Endothelial cell of umbilical vein (primary cell): ENCODE data around the gene GLI2. TPM values are rescaled to one million over a fixed set of nuclear protein-coding genes. Genes with fewer than 3 reads are reported as not detected.

Experiments used
- BruUV-seq: library from RNA; stranded (reverse); fragments of 400-500 nt; replicated peaks from 2 replicates; lab custom pipeline; 2021; lab: Mats Ljungman, UMichigan
- CTCF ChIA-PET: fragments of 300-600, 350-600 bp; sonication (Branson Sonifier 250); formaldehyde crosslinking; loops from one replicate; lab custom pipeline; 2021; ENCODE audit warnings: antibody characterized with exemption, inconsistent platforms; lab: Charles Lee
- POLR2A ChIA-PET: fragments of 300-600, 350-600 bp; sonication (Branson Sonifier 250); formaldehyde crosslinking; loops from one replicate; lab custom pipeline; 2021; ENCODE audit warnings: antibody characterized with exemption, inconsistent platforms; lab: Charles Lee
- DNase-seq: peaks from one replicate; pipeline ENCODE4 v3.0.0-alpha.2; 2011; ENCODE audit warnings: low read depth, low spot score
- FAIRE-seq: peaks from 2 replicates; lab custom pipeline; 2011; peaks lifted over from hg19 to GRCh38; lab: Jason Lieb, UNC
- H2AFZ ChIP-seq: 2 replicates; pipeline ENCODE4 v1.6.0; 2012; ENCODE audit warnings: low read depth, low read length, control low read depth, inconsistent platforms
- H3K27ac ChIP-seq: 2 replicates; pipeline ENCODE4 v1.5.1; 2011; ENCODE audit warnings: low read depth, mild to moderate bottlenecking, control low read depth, low read length, moderate library complexity; ENCODE audit not compliant: insufficient read depth
- H3K27me3 ChIP-seq, 2 experiments: 2 replicates each; pipeline versions ENCODE4 v1.6.0 to v1.6.1; 2011; ENCODE audit warnings: low read length in 2 of 2, mixed read lengths in 1 of 2; ENCODE audit not compliant: control insufficient read depth in 2 of 2, insufficient read depth in 2 of 2
- H3K36me3 ChIP-seq, 2 experiments: 2 replicates in 1 of 2; 3 replicates in 1 of 2; pipeline ENCODE4 v1.5.1; 2011; ENCODE audit warnings: low read length in 2 of 2, mild to moderate bottlenecking in 1 of 2, moderate library complexity in 1 of 2; ENCODE audit not compliant: control insufficient read depth in 2 of 2, insufficient read depth in 2 of 2; ENCODE audit errors: extremely low read depth in 1 of 2
- H3K4me1 ChIP-seq: 3 replicates; pipeline ENCODE4 v1.5.1; 2011; ENCODE audit warnings: mild to moderate bottlenecking, low read length; ENCODE audit not compliant: control insufficient read depth, insufficient read depth; ENCODE audit errors: extremely low read depth
- H3K4me2 ChIP-seq: 2 replicates; pipeline ENCODE4 v1.6.1; 2011; ENCODE audit warnings: low read length, control low read depth, mixed read lengths; ENCODE audit not compliant: insufficient read depth
- H3K4me3 ChIP-seq, 3 experiments: fragments of 200-600 bp in 1 of 3; sonication (generic), shearing (Covaris generic) in 1 of 3; replicated peaks in 1 of 3; 2 replicates each; pipeline ENCODE4 v1.5.1; 2011 to 2016; ENCODE audit warnings: control low read depth in 3 of 3, low read length in 3 of 3, mild to moderate bottlenecking in 2 of 3, inconsistent platforms in 1 of 3, low read depth in 1 of 3, moderate library complexity in 1 of 3; ENCODE audit not compliant: insufficient read depth in 1 of 3
- H3K79me2 ChIP-seq: 2 replicates; pipeline ENCODE4 v1.6.0; 2012; ENCODE audit warnings: low read length, inconsistent platforms; ENCODE audit not compliant: control insufficient read depth, insufficient read depth
- H3K9ac ChIP-seq: replicated peaks from 2 replicates; pipeline ENCODE3; 2011; ENCODE audit warnings: low read length, control low read depth; ENCODE audit not compliant: insufficient read depth; ENCODE audit errors: extremely low read depth
- H3K9me1 ChIP-seq: replicated peaks from 3 replicates; pipeline ENCODE4 v1.6.0; 2011; ENCODE audit warnings: mild to moderate bottlenecking, low read length; ENCODE audit not compliant: control insufficient read depth, insufficient read depth; ENCODE audit errors: extremely low read depth
- H3K9me3 ChIP-seq: replicated peaks from 2 replicates; pipeline ENCODE4 v1.5.1; 2012; ENCODE audit warnings: low read length, inconsistent platforms; ENCODE audit not compliant: control insufficient read depth, insufficient read depth
- H4K20me1 ChIP-seq: replicated peaks from 2 replicates; pipeline ENCODE3; 2011; ENCODE audit warnings: mild to moderate bottlenecking, low read length; ENCODE audit not compliant: control insufficient read depth, insufficient read depth; ENCODE audit errors: extremely low read depth
- EZH2 ChIP-seq: IDR thresholded peaks from 2 replicates; pipeline ENCODE4 v1.6.1; 2012; ENCODE audit warnings: borderline replicate concordance, low read depth, mild to moderate bottlenecking, moderate library complexity, low read length, inconsistent platforms; ENCODE audit not compliant: severe bottlenecking
- FOS ChIP-seq: IDR thresholded peaks from 2 replicates; pipeline ENCODE4 v1.6.1; 2011; ENCODE audit warnings: mild to moderate bottlenecking, low read length, moderate library complexity, borderline replicate concordance; ENCODE audit not compliant: insufficient read depth
- GATA2 ChIP-seq: IDR thresholded peaks from 2 replicates; pipeline ENCODE4 v1.7.0; 2011; ENCODE audit warnings: low read depth, mild to moderate bottlenecking, moderate library complexity, mixed read lengths, low read length; ENCODE audit not compliant: insufficient read length, insufficient read depth
- JUN ChIP-seq: IDR thresholded peaks from 2 replicates; pipeline ENCODE4 v1.6.1; 2011; ENCODE audit warnings: borderline replicate concordance, low read depth; ENCODE audit not compliant: insufficient read length, insufficient read depth
- MYC ChIP-seq: IDR thresholded peaks from one replicate; pipeline ENCODE4 v1.6.1; 2011; ENCODE audit warnings: mild to moderate bottlenecking, low read depth, low read length
- POLR2A ChIP-seq: IDR thresholded peaks from 2 replicates; pipeline ENCODE4 v1.6.1; 2012; ENCODE audit warnings: low read depth, mild to moderate bottlenecking, control low read depth, low read length
- POLR2AphosphoS5 ChIP-seq: IDR thresholded peaks from 2 replicates; pipeline ENCODE4 v1.6.1; 2012; ENCODE audit warnings: low read depth, mild to moderate bottlenecking, control low read depth, low read length, moderate library complexity; ENCODE audit not compliant: insufficient read depth
- dilution Hi-C: fragments of 300-500 bp; cut with MboI; formaldehyde crosslinking; loops from one replicate; pipeline ENCODE4 v1.15.0; 2019; ENCODE audit warnings: low sequenced_read_pairs; ENCODE audit not compliant: extremely low pct_ligation_motif_present
- intact Hi-C: fragments of 100-400 bp; cut with micrococcal nuclease; formaldehyde crosslinking; loops from one replicate; pipeline ENCODE4 v1.10.0; 2022
- polyA plus RNA-seq, 4 experiments: library from polyadenylated mRNA; depleted of rRNA in 3 of 4; stranded (reverse) in 3 of 4; unstranded in 1 of 4; fragments of >200 nt; gene quantifications; 2 replicates each; pipeline versions ENCODE4 v1.2.1 to v1.2.3, GENCODE V29; 2011 to 2012; ENCODE audit warnings: missing spikeins in 1 of 4
- total RNA-seq: library from RNA; stranded (reverse); gene quantifications from 2 replicates; pipeline ENCODE4 v1.2.3, GENCODE V29; 2021
- TF ChIP-seq, protein P1 (sequence below): IDR thresholded peaks from 2 replicates; pipeline ENCODE4 v1.6.1; 2011; ENCODE audit not compliant: insufficient read depth, insufficient read length
- TF ChIP-seq, protein P2 (sequence below), 2 donors: IDR thresholded peaks; 1 replicate in 1 of 2; 2 replicates in 1 of 2; pipeline ENCODE4 v1.5.1; 2011; ENCODE audit warnings: low read length in 2 of 2, mild to moderate bottlenecking in 2 of 2, moderate library complexity in 2 of 2, control low read depth in 1 of 2, inconsistent platforms in 1 of 2, low read depth in 1 of 2; ENCODE audit not compliant: insufficient read depth in 1 of 2; ENCODE audit errors: extremely low read depth in 1 of 2

The GLI2 gene
- total and polyA plus RNA-seq, 2 donors (not counting 3 experiments of a cell fraction or from before 2014, with no cell fraction given): 0.13 TPM; not detected in 1

DNA sequence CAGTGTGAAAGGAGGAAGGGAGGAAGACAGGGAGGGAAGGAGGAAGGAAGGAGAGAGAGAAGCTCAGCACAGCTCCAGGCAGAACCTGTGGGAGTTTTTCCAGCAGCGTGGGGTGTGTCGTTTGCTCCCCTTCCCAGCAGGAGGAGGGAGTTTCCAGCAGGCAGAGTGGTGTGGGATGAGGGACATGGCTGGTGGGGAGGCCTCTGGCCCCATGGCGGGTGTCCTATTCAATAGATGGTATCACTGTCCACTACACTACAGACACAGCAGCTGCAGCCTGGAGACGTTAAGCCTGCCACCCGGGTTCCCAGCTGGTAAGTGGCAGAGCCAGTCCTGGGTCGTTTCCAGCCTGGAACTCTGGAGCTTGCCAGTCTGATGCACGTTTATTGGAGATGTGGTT, 44.7 kb downstream of the GLI2 start:
- Histone ChIP-seq H2AFZ (no peak overlapping the region), H3K4me3 (no peak overlapping the region), H3K4me1 (peaks cover 8% of the 10 kb centered on the region), H3K9ac (no peak overlapping the region), H3K9me3 (no peaks in the 10 kb centered on the region), H3K79me2 (no peaks in the 10 kb centered on the region), H3K4me2 (no peak overlapping the region), H3K27ac (no peak overlapping the region), H3K9me1 (no peaks in the 10 kb centered on the region), H3K36me3 (no peaks in the 10 kb centered on the region), H3K27me3 (peaks cover 0 to 2% of the 10 kb centered on the region in 2 experiments), H4K20me1 (no peaks in the 10 kb centered on the region)
- POLR2A ChIA-PET: interaction anchor here (0.6 kb wide), 1 partner anchor 302 kb away, joined by 4 read pairs; no protein-coding TSS in a partner anchor
- intact Hi-C loops (loop anchor here (5.0 kb wide), 1 partner anchor 167 kb away; no protein-coding TSS in a partner anchor), dilution Hi-C loops (no loop called here)
- CTCF ChIA-PET: interaction anchor here (1.6 kb wide), 1 partner anchor 85 kb away, joined by 5 read pairs; no protein-coding TSS in a partner anchor
- no TSS peak for BruUV-seq
- DNase-seq: no peak
- TF ChIP-seq GATA2: no peak
- no peak for TF ChIP-seq JUN
- no peak for TF ChIP-seq POLR2AphosphoS5
- no peak for TF ChIP-seq EZH2
- no peak for TF ChIP-seq FOS
- TF ChIP-seq MYC: no peak
- TF ChIP-seq, protein P1, sequence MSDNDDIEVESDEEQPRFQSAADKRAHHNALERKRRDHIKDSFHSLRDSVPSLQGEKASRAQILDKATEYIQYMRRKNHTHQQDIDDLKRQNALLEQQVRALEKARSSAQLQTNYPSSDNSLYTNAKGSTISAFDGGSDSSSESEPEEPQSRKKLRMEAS: no peak
- TF ChIP-seq, protein P2, sequence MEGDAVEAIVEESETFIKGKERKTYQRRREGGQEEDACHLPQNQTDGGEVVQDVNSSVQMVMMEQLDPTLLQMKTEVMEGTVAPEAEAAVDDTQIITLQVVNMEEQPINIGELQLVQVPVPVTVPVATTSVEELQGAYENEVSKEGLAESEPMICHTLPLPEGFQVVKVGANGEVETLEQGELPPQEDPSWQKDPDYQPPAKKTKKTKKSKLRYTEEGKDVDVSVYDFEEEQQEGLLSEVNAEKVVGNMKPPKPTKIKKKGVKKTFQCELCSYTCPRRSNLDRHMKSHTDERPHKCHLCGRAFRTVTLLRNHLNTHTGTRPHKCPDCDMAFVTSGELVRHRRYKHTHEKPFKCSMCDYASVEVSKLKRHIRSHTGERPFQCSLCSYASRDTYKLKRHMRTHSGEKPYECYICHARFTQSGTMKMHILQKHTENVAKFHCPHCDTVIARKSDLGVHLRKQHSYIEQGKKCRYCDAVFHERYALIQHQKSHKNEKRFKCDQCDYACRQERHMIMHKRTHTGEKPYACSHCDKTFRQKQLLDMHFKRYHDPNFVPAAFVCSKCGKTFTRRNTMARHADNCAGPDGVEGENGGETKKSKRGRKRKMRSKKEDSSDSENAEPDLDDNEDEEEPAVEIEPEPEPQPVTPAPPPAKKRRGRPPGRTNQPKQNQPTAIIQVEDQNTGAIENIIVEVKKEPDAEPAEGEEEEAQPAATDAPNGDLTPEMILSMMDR (IDR thresholded peaks at IDR 0.05; ENCODE audit: extremely low read depth in 1 of 2, insufficient read depth in 1 of 2, low read depth in 1 of 2, low read length in 2 of 2): no peak
- TF ChIP-seq POLR2A: no peak
- no peak for FAIRE-seq
